Endothelial cell of umbilical vein (primary cell): ENCODE results near the gene TCF23. TPM values are rescaled to one million over a fixed set of nuclear protein-coding genes. Genes with fewer than 3 reads are reported as not detected.

Experiments
- BruUV-seq: library from RNA; stranded (reverse); fragments of 400-500 nt; replicated peaks from 2 replicates; lab custom pipeline; 2021; lab: Mats Ljungman, UMichigan
- CTCF ChIA-PET: fragments of 300-600, 350-600 bp; sonication (Branson Sonifier 250); formaldehyde crosslinking; loops from one replicate; lab custom pipeline; 2021; ENCODE audit warnings: antibody characterized with exemption, inconsistent platforms; lab: Charles Lee
- POLR2A ChIA-PET: fragments of 300-600, 350-600 bp; sonication (Branson Sonifier 250); formaldehyde crosslinking; loops from one replicate; lab custom pipeline; 2021; ENCODE audit warnings: antibody characterized with exemption, inconsistent platforms; lab: Charles Lee
- DNase-seq: peaks from one replicate; pipeline ENCODE4 v3.0.0-alpha.2; 2011; ENCODE audit warnings: low read depth, low spot score
- FAIRE-seq: peaks from 2 replicates; lab custom pipeline; 2011; peaks lifted over from hg19 to GRCh38; lab: Jason Lieb, UNC
- H2AFZ ChIP-seq: 2 replicates; pipeline ENCODE4 v1.6.0; 2012; ENCODE audit warnings: low read depth, low read length, control low read depth, inconsistent platforms
- H3K27ac ChIP-seq: 2 replicates; pipeline ENCODE4 v1.5.1; 2011; ENCODE audit warnings: low read depth, mild to moderate bottlenecking, control low read depth, low read length, moderate library complexity; ENCODE audit not compliant: insufficient read depth
- H3K27me3 ChIP-seq, 2 experiments: 2 replicates each; pipeline versions ENCODE4 v1.6.0 to v1.6.1; 2011; ENCODE audit warnings: low read length in 2 of 2, mixed read lengths in 1 of 2; ENCODE audit not compliant: control insufficient read depth in 2 of 2, insufficient read depth in 2 of 2
- H3K36me3 ChIP-seq, 2 experiments: 2 replicates in 1 of 2; 3 replicates in 1 of 2; pipeline ENCODE4 v1.5.1; 2011; ENCODE audit warnings: low read length in 2 of 2, mild to moderate bottlenecking in 1 of 2, moderate library complexity in 1 of 2; ENCODE audit not compliant: control insufficient read depth in 2 of 2, insufficient read depth in 2 of 2; ENCODE audit errors: extremely low read depth in 1 of 2
- H3K4me1 ChIP-seq: 3 replicates; pipeline ENCODE4 v1.5.1; 2011; ENCODE audit warnings: mild to moderate bottlenecking, low read length; ENCODE audit not compliant: control insufficient read depth, insufficient read depth; ENCODE audit errors: extremely low read depth
- H3K4me2 ChIP-seq: 2 replicates; pipeline ENCODE4 v1.6.1; 2011; ENCODE audit warnings: low read length, control low read depth, mixed read lengths; ENCODE audit not compliant: insufficient read depth
- H3K4me3 ChIP-seq, 3 experiments: fragments of 200-600 bp in 1 of 3; sonication (generic), shearing (Covaris generic) in 1 of 3; replicated peaks in 1 of 3; 2 replicates each; pipeline ENCODE4 v1.5.1; 2011 to 2016; ENCODE audit warnings: control low read depth in 3 of 3, low read length in 3 of 3, mild to moderate bottlenecking in 2 of 3, inconsistent platforms in 1 of 3, low read depth in 1 of 3, moderate library complexity in 1 of 3; ENCODE audit not compliant: insufficient read depth in 1 of 3
- H3K79me2 ChIP-seq: 2 replicates; pipeline ENCODE4 v1.6.0; 2012; ENCODE audit warnings: low read length, inconsistent platforms; ENCODE audit not compliant: control insufficient read depth, insufficient read depth
- H3K9ac ChIP-seq: replicated peaks from 2 replicates; pipeline ENCODE3; 2011; ENCODE audit warnings: low read length, control low read depth; ENCODE audit not compliant: insufficient read depth; ENCODE audit errors: extremely low read depth
- H3K9me1 ChIP-seq: replicated peaks from 3 replicates; pipeline ENCODE4 v1.6.0; 2011; ENCODE audit warnings: mild to moderate bottlenecking, low read length; ENCODE audit not compliant: control insufficient read depth, insufficient read depth; ENCODE audit errors: extremely low read depth
- H3K9me3 ChIP-seq: replicated peaks from 2 replicates; pipeline ENCODE4 v1.5.1; 2012; ENCODE audit warnings: low read length, inconsistent platforms; ENCODE audit not compliant: control insufficient read depth, insufficient read depth
- H4K20me1 ChIP-seq: replicated peaks from 2 replicates; pipeline ENCODE3; 2011; ENCODE audit warnings: mild to moderate bottlenecking, low read length; ENCODE audit not compliant: control insufficient read depth, insufficient read depth; ENCODE audit errors: extremely low read depth
- EZH2 ChIP-seq: IDR thresholded peaks from 2 replicates; pipeline ENCODE4 v1.6.1; 2012; ENCODE audit warnings: borderline replicate concordance, low read depth, mild to moderate bottlenecking, moderate library complexity, low read length, inconsistent platforms; ENCODE audit not compliant: severe bottlenecking
- FOS ChIP-seq: IDR thresholded peaks from 2 replicates; pipeline ENCODE4 v1.6.1; 2011; ENCODE audit warnings: mild to moderate bottlenecking, low read length, moderate library complexity, borderline replicate concordance; ENCODE audit not compliant: insufficient read depth
- GATA2 ChIP-seq: IDR thresholded peaks from 2 replicates; pipeline ENCODE4 v1.7.0; 2011; ENCODE audit warnings: low read depth, mild to moderate bottlenecking, moderate library complexity, mixed read lengths, low read length; ENCODE audit not compliant: insufficient read length, insufficient read depth
- JUN ChIP-seq: IDR thresholded peaks from 2 replicates; pipeline ENCODE4 v1.6.1; 2011; ENCODE audit warnings: borderline replicate concordance, low read depth; ENCODE audit not compliant: insufficient read length, insufficient read depth
- MYC ChIP-seq: IDR thresholded peaks from one replicate; pipeline ENCODE4 v1.6.1; 2011; ENCODE audit warnings: mild to moderate bottlenecking, low read depth, low read length
- POLR2A ChIP-seq: IDR thresholded peaks from 2 replicates; pipeline ENCODE4 v1.6.1; 2012; ENCODE audit warnings: low read depth, mild to moderate bottlenecking, control low read depth, low read length
- POLR2AphosphoS5 ChIP-seq: IDR thresholded peaks from 2 replicates; pipeline ENCODE4 v1.6.1; 2012; ENCODE audit warnings: low read depth, mild to moderate bottlenecking, control low read depth, low read length, moderate library complexity; ENCODE audit not compliant: insufficient read depth
- dilution Hi-C: fragments of 300-500 bp; cut with MboI; formaldehyde crosslinking; loops from one replicate; pipeline ENCODE4 v1.15.0; 2019; ENCODE audit warnings: low sequenced_read_pairs; ENCODE audit not compliant: extremely low pct_ligation_motif_present
- intact Hi-C: fragments of 100-400 bp; cut with micrococcal nuclease; formaldehyde crosslinking; loops from one replicate; pipeline ENCODE4 v1.10.0; 2022
- polyA plus RNA-seq, 4 experiments: library from polyadenylated mRNA; depleted of rRNA in 3 of 4; stranded (reverse) in 3 of 4; unstranded in 1 of 4; fragments of >200 nt; gene quantifications; 2 replicates each; pipeline versions ENCODE4 v1.2.1 to v1.2.3, GENCODE V29; 2011 to 2012; ENCODE audit warnings: missing spikeins in 1 of 4
- total RNA-seq: library from RNA; stranded (reverse); gene quantifications from 2 replicates; pipeline ENCODE4 v1.2.3, GENCODE V29; 2021
- TF ChIP-seq, protein P1 (sequence below), 2 donors: IDR thresholded peaks; 1 replicate in 1 of 2; 2 replicates in 1 of 2; pipeline ENCODE4 v1.5.1; 2011; ENCODE audit warnings: low read length in 2 of 2, mild to moderate bottlenecking in 2 of 2, moderate library complexity in 2 of 2, control low read depth in 1 of 2, inconsistent platforms in 1 of 2, low read depth in 1 of 2; ENCODE audit not compliant: insufficient read depth in 1 of 2; ENCODE audit errors: extremely low read depth in 1 of 2
- TF ChIP-seq, protein P2 (sequence below): IDR thresholded peaks from 2 replicates; pipeline ENCODE4 v1.6.1; 2011; ENCODE audit not compliant: insufficient read depth, insufficient read length

The TCF23 gene
- total and polyA plus RNA-seq, 2 donors (not counting 3 experiments of a cell fraction or from before 2014, with no cell fraction given) = not detected

DNA sequence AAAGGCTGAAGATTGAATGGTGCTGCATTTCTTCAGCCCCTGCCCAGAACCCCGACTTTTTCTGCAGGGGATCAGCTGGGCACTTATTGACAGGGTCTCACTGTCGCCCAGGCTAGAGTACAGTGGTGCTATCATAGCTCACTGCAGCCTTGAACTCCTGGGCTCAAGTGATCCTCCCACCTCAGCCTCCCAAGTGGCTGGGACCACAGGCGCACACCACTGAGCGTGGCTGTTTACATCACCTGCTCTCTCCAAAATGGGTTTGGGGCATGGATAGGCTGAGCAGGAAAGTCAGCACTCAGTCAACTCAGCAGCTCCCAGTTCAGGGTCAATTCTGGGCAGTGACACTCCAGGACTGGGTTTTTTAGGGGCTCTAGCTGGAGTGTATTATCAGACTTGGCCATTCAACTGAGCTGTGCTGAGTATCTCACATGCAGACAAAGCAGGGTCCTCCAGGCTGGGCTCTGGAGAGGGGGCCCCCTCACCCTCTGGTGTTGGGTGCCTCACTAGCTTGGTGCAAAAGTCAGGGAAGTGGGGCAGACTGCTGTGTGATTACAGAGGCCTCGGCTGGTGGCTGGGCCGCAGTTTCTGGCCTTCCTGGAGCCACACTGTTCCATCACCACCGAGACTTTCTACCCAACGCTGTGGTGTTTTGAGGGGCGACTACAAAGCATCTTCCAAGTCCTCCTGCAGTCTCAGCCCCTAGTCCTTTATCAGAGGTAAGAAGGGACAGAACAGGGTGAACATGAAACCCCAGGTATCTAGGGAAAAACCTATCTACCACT, 20.7 kb upstream of the TCF23 start:
- H3K36me3 ChIP-seq = peaks cover 6 to 27% of the 10 kb centered on the region in 2 experiments
- intact Hi-C loops = no loop called here
- dilution Hi-C loops = no loop called here
- H3K27me3 ChIP-seq = no peaks in the 10 kb centered on the region
- H3K4me3 ChIP-seq = no peak overlapping the region
- H3K4me2 ChIP-seq = no peak overlapping the region
- H3K4me1 ChIP-seq = peaks cover 3% of the 10 kb centered on the region
- no peak overlapping the region for H2AFZ ChIP-seq
- H3K9ac ChIP-seq = no peak overlapping the region
- no peaks in the 10 kb centered on the region for H4K20me1 ChIP-seq
- DNase-seq = no peak
- POLR2A ChIA-PET = no interaction called here
- H3K9me1 ChIP-seq = no peaks in the 10 kb centered on the region
- H3K9me3 ChIP-seq = no peaks in the 10 kb centered on the region
- CTCF ChIA-PET = interaction anchor here (0.8 kb wide), 1 partner anchor 42 kb away, joined by 3 read pairs; no protein-coding TSS in a partner anchor
- H3K79me2 ChIP-seq = peaks cover 5% of the 10 kb centered on the region
- BruUV-seq = no TSS peak
- H3K27ac ChIP-seq = no peak overlapping the region
- FAIRE-seq = no peak
- TF ChIP-seq JUN = no peak
- TF ChIP-seq MYC = no peak
- no peak for TF ChIP-seq FOS
- no peak for TF ChIP-seq POLR2AphosphoS5
- TF ChIP-seq EZH2 = no peak
- TF ChIP-seq POLR2A = no peak
- TF ChIP-seq, protein P1, sequence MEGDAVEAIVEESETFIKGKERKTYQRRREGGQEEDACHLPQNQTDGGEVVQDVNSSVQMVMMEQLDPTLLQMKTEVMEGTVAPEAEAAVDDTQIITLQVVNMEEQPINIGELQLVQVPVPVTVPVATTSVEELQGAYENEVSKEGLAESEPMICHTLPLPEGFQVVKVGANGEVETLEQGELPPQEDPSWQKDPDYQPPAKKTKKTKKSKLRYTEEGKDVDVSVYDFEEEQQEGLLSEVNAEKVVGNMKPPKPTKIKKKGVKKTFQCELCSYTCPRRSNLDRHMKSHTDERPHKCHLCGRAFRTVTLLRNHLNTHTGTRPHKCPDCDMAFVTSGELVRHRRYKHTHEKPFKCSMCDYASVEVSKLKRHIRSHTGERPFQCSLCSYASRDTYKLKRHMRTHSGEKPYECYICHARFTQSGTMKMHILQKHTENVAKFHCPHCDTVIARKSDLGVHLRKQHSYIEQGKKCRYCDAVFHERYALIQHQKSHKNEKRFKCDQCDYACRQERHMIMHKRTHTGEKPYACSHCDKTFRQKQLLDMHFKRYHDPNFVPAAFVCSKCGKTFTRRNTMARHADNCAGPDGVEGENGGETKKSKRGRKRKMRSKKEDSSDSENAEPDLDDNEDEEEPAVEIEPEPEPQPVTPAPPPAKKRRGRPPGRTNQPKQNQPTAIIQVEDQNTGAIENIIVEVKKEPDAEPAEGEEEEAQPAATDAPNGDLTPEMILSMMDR (IDR thresholded peaks at IDR 0.05; ENCODE audit: extremely low read depth in 1 of 2, insufficient read depth in 1 of 2, low read depth in 1 of 2, low read length in 2 of 2) = no peak
- TF ChIP-seq, protein P2, sequence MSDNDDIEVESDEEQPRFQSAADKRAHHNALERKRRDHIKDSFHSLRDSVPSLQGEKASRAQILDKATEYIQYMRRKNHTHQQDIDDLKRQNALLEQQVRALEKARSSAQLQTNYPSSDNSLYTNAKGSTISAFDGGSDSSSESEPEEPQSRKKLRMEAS = no peak
- no peak for TF ChIP-seq GATA2
